ENCODE measurements around the gene RBM27.

RBM27 gene

DNA sequence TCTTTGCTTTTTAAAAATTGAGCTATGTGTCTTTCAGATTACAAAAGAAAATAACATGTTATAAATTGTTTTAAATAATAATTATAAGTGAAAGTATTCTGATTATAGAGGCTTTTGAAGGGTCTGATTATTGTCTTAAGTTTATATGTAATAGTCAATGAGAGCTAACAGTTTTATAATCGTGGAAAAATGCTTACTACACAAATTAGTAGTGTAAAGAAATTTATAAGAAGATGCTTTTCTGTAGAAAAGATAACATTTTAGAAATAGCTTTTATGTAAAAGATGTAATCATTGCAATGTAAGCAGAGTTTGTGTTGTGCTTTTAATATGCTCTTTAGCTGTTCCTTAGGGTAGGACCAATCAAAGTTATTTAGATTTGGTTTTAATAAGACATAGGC, 18.6 kb downstream of the RBM27 start:
- no peak overlapping the region for H2AFZ ChIP-seq (ENCODE audit: low read length)
- H3K27ac ChIP-seq (ENCODE audit: low read depth, low read length, poor library complexity, severe bottlenecking), result no peak overlapping the region
- TF ChIP-seq, protein P1, sequence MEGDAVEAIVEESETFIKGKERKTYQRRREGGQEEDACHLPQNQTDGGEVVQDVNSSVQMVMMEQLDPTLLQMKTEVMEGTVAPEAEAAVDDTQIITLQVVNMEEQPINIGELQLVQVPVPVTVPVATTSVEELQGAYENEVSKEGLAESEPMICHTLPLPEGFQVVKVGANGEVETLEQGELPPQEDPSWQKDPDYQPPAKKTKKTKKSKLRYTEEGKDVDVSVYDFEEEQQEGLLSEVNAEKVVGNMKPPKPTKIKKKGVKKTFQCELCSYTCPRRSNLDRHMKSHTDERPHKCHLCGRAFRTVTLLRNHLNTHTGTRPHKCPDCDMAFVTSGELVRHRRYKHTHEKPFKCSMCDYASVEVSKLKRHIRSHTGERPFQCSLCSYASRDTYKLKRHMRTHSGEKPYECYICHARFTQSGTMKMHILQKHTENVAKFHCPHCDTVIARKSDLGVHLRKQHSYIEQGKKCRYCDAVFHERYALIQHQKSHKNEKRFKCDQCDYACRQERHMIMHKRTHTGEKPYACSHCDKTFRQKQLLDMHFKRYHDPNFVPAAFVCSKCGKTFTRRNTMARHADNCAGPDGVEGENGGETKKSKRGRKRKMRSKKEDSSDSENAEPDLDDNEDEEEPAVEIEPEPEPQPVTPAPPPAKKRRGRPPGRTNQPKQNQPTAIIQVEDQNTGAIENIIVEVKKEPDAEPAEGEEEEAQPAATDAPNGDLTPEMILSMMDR (IDR thresholded peaks at IDR 0.05; ENCODE audit: low read length), result no peak
- no peak for TF ChIP-seq EZH2 (IDR thresholded peaks at IDR 0.05; ENCODE audit: borderline replicate concordance, low read length)
- H3K4me1 ChIP-seq (ENCODE audit: insufficient read depth, low read length, severe bottlenecking), result no peaks in the 10 kb centered on the region
- no peak overlapping the region for H3K4me3 ChIP-seq (ENCODE audit: low read depth, low read length, poor library complexity, severe bottlenecking)
- no peak overlapping the region for H3K4me2 ChIP-seq (ENCODE audit: low read length)
- no peaks in the 10 kb centered on the region for H3K27me3 ChIP-seq (ENCODE audit: insufficient read depth, low read length)
- H3K9me3 ChIP-seq (ENCODE audit: low read length), result no peaks in the 10 kb centered on the region
- no peaks in the 10 kb centered on the region for H3F3A ChIP-seq (ENCODE audit: insufficient read depth, low read length)
- peaks cover 27% of the 10 kb centered on the region for H3K79me2 ChIP-seq (ENCODE audit: insufficient read depth, low read length)
- H3K9me2 ChIP-seq (ENCODE audit: low read depth, low read length), result no peaks in the 10 kb centered on the region
- H3K36me3 ChIP-seq (ENCODE audit: insufficient read depth, low read length), result peaks cover 47% of the 10 kb centered on the region
- no peaks in the 10 kb centered on the region for H4K20me1 ChIP-seq (ENCODE audit: insufficient read depth, low read length)
- no peak overlapping the region for H3K9ac ChIP-seq (ENCODE audit: low read length)

GRCh38 chr5:146223179-146223578, 19.8 kb downstream of the RBM27 start:
- Histone ChIP-seq H3K79me2 (ENCODE audit: insufficient read depth, low read length) (peaks cover 15% of the 10 kb centered on the region), H3K27me3 (ENCODE audit: insufficient read depth, low read length) (no peaks in the 10 kb centered on the region), H3K9me2 (ENCODE audit: low read depth, low read length) (no peaks in the 10 kb centered on the region), H4K20me1 (ENCODE audit: insufficient read depth, low read length) (no peaks in the 10 kb centered on the region), H3K4me2 (ENCODE audit: low read length) (no peak overlapping the region), H3K4me3 (ENCODE audit: low read depth, low read length, poor library complexity, severe bottlenecking) (no peak overlapping the region), H3K9ac (ENCODE audit: low read length) (no peak overlapping the region), H3K36me3 (ENCODE audit: insufficient read depth, low read length) (peaks cover 56% of the 10 kb centered on the region), H3K4me1 (ENCODE audit: insufficient read depth, low read length, severe bottlenecking) (no peaks in the 10 kb centered on the region), H3F3A (ENCODE audit: insufficient read depth, low read length) (no peaks in the 10 kb centered on the region), H3K27ac (ENCODE audit: low read depth, low read length, poor library complexity, severe bottlenecking) (no peak overlapping the region), H3K9me3 (ENCODE audit: low read length) (no peaks in the 10 kb centered on the region), H2AFZ (ENCODE audit: low read length) (no peak overlapping the region)
- no peak for TF ChIP-seq EZH2 (IDR thresholded peaks at IDR 0.05; ENCODE audit: borderline replicate concordance, low read length)
- TF ChIP-seq, protein P1 (IDR thresholded peaks at IDR 0.05; ENCODE audit: low read length), result no peak

GRCh38 chr5:146229222-146229621, 25.8 kb downstream of the RBM27 start:
- Histone ChIP-seq H3K9ac (ENCODE audit: low read length) (no peak overlapping the region), H3K9me3 (ENCODE audit: low read length) (no peaks in the 10 kb centered on the region), H3K79me2 (ENCODE audit: insufficient read depth, low read length) (0 out of 2 replicates have a peak, but pooled peaks cover 4% of the 10 kb centered on the region), H3K36me3 (ENCODE audit: insufficient read depth, low read length) (peaks cover 83% of the 10 kb centered on the region), H3K9me2 (ENCODE audit: low read depth, low read length) (no peaks in the 10 kb centered on the region), H3K4me1 (ENCODE audit: insufficient read depth, low read length, severe bottlenecking) (no peaks in the 10 kb centered on the region), H2AFZ (ENCODE audit: low read length) (no peak overlapping the region), H3K4me3 (ENCODE audit: low read depth, low read length, poor library complexity, severe bottlenecking) (no peak overlapping the region), H3K27ac (ENCODE audit: low read depth, low read length, poor library complexity, severe bottlenecking) (no peak overlapping the region), H3K4me2 (ENCODE audit: low read length) (no peak overlapping the region), H4K20me1 (ENCODE audit: insufficient read depth, low read length) (no peaks in the 10 kb centered on the region), H3F3A (ENCODE audit: insufficient read depth, low read length) (0 out of 2 replicates have a peak, but pooled peaks cover under 1% of the 10 kb centered on the region), H3K27me3 (ENCODE audit: insufficient read depth, low read length) (no peaks in the 10 kb centered on the region)
- TF ChIP-seq, protein P1 (IDR thresholded peaks at IDR 0.05; ENCODE audit: low read length), result no peak
- no peak for TF ChIP-seq EZH2 (IDR thresholded peaks at IDR 0.05; ENCODE audit: borderline replicate concordance, low read length)

Measured in OCI-LY1 (cell line).